ENCODE measurements around the gene DLX5.
"Not testable (repeated sequence)": the region's sequence is repeated elsewhere in the genome, so short reads cannot be mapped to it uniquely, and the experiment has no call there.

The DLX5 gene

GRCh38 chr7:97024209-97025129 lies at the start of gene DLX5:
TSS of gene DLX5 (minus strand) at chr7:97024831. CDS start at chr7:97024623, 208 bp downstream.
- DNase-seq = peak in 1 of 3 experiments; percentile 69

GRCh38 chr7:97072025-97072424 lies 47.4 kb upstream of the DLX5 start:
- not testable (repeated sequence) for DNase-seq

GRCh38 chr7:97064972-97065587 lies 40.4 kb upstream of the DLX5 start:
- peak; percentile 48 to 87 (median 61) for DNase-seq

- DNase-seq = peak in 1 of 3 experiments; percentile 22
These were observed 39.4 kb upstream of the DLX5 start for GRCh38 chr7:97064020-97064419.

- no peak for DNase-seq
These were observed 18.6 kb upstream of the DLX5 start for GRCh38 chr7:97043281-97043680.

- no peak for DNase-seq
These were observed 14.9 kb upstream of the DLX5 start for GRCh38 chr7:97039374-97040065.

- DNase-seq = not testable (repeated sequence)
These were observed 9.7 kb upstream of the DLX5 start for GRCh38 chr7:97034213-97034852.

- peak in 1 of 3 experiments; percentile 88 for DNase-seq
These were observed 3.0 kb upstream of the DLX5 start for GRCh38 chr7:97027427-97028234.

- DNase-seq = no peak
These were observed 2.2 kb upstream of the DLX5 start for GRCh38 chr7:97026715-97027426.

GRCh38 chr7:97025983-97026714 lies 1.5 kb upstream of the DLX5 start:
- no peak for DNase-seq

GRCh38 chr7:97025130-97025499 lies 484 bp upstream of the DLX5 start:
- DNase-seq = no peak

GRCh38 chr7:97022491-97023306 lies 1.9 kb downstream of the DLX5 start:
- DNase-seq = no peak

- no peak for DNase-seq
These were observed 2.7 kb downstream of the DLX5 start for GRCh38 chr7:97021747-97022490.

GRCh38 chr7:97020996-97021746 lies 3.5 kb downstream of the DLX5 start:
- DNase-seq = no peak

- no peak for DNase-seq
These were observed 4.0 kb downstream of the DLX5 start for GRCh38 chr7:97020601-97020995.

GRCh38 chr7:97019710-97020225 lies 4.9 kb downstream of the DLX5 start:
- no peak for DNase-seq

GRCh38 chr7:97018791-97019531 lies 5.7 kb downstream of the DLX5 start:
- no peak for DNase-seq

Measured in NCI-H1417 (cell line).